ENCODE measurements around the gene FOXL2NB.

- TF ChIP-seq CTCF (conservative IDR thresholded peaks at IDR 0.05; ENCODE audit: low read depth, low read length) (no peak), EZH2 (IDR thresholded peaks at IDR 0.05; ENCODE audit: borderline replicate concordance, low read depth, low read length, poor library complexity, severe bottlenecking) (no peak)
Measured at GRCh38 chr3:138899351-138899991, 47.5 kb upstream of the FOXL2NB start.

Data from A673 (cell line).